MM.1S (cell line): Measurements from ENCODE around the gene LRPPRC.

Experiments used
- DNase-seq: peaks from one replicate; pipeline ENCODE4 v3.0.0-alpha.2; 2015
- H2AFZ ChIP-seq: fragments of 300-600 bp; sonication (generic); 2 replicates; pipeline ENCODE4 v1.6.0; 2016; ENCODE audit warnings: antibody characterized with exemption, low read length
- H3F3A ChIP-seq: fragments of 300-600 bp; sonication (generic); 2 replicates; pipeline ENCODE4 v1.6.1; 2016; ENCODE audit warnings: mild to moderate bottlenecking, antibody characterized with exemption, low read length, moderate library complexity, mixed read lengths; ENCODE audit not compliant: insufficient read depth
- H3K27ac ChIP-seq: fragments of 300-600 bp; sonication (generic); 2 replicates; pipeline ENCODE4 v1.5.1; 2016; ENCODE audit warnings: mild to moderate bottlenecking, low read length
- H3K27me3 ChIP-seq: fragments of 300-600 bp; sonication (generic); replicated peaks from 2 replicates; pipeline ENCODE4 v1.6.0; 2016; ENCODE audit warnings: low read length; ENCODE audit not compliant: insufficient read depth
- H3K36me3 ChIP-seq: fragments of 300-600 bp; sonication (generic); replicated peaks from 2 replicates; pipeline ENCODE4 v1.6.1; 2016; ENCODE audit warnings: mild to moderate bottlenecking, low read length, mixed read lengths; ENCODE audit not compliant: insufficient read depth
- H3K4me1 ChIP-seq: fragments of 300-600 bp; sonication (generic); 2 replicates; pipeline ENCODE4 v1.6.1; 2016; ENCODE audit warnings: low read length, mixed read lengths
- H3K4me2 ChIP-seq: fragments of 300-600 bp; sonication (generic); 2 replicates; pipeline ENCODE4 v1.6.0; 2016; ENCODE audit warnings: low read depth, low read length
- H3K4me3 ChIP-seq: fragments of 300-600 bp; sonication (generic); 2 replicates; pipeline ENCODE4 v1.5.1; 2016; ENCODE audit warnings: low read length, mixed read lengths
- H3K79me2 ChIP-seq: fragments of 300-600 bp; sonication (generic); 2 replicates; pipeline ENCODE4 v1.6.1; 2016; ENCODE audit warnings: mixed run types, low read length, mixed read lengths
- H3K9ac ChIP-seq: fragments of 300-600 bp; sonication (generic); 2 replicates; pipeline ENCODE4 v1.6.1; 2016; ENCODE audit warnings: low read length, mixed read lengths
- H3K9me2 ChIP-seq: fragments of 300-600 bp; sonication (generic); replicated peaks from 2 replicates; pipeline ENCODE4 v1.6.1; 2016; ENCODE audit warnings: mild to moderate bottlenecking, low read length, mixed read lengths; ENCODE audit not compliant: insufficient read depth
- H3K9me3 ChIP-seq: fragments of 300-600 bp; sonication (generic); replicated peaks from 2 replicates; pipeline ENCODE4 v1.6.1; 2016; ENCODE audit warnings: mild to moderate bottlenecking, low read length, mixed read lengths; ENCODE audit not compliant: insufficient read depth
- H4K20me1 ChIP-seq: fragments of 300-600 bp; sonication (generic); 2 replicates; pipeline ENCODE4 v1.6.1; 2016; ENCODE audit warnings: mild to moderate bottlenecking, low read length, moderate library complexity, mixed read lengths; ENCODE audit not compliant: insufficient read depth
- EZH2 ChIP-seq: fragments of 300-600 bp; sonication (generic); optimal IDR thresholded peaks from 2 replicates; pipeline ENCODE3; 2017; ENCODE audit warnings: low read depth, mild to moderate bottlenecking, antibody characterized with exemption, low read length, mixed read lengths
- EZH2phosphoT487 ChIP-seq: fragments of 300-600 bp; sonication (generic); IDR thresholded peaks from 2 replicates; pipeline ENCODE4 v1.6.1; 2018; ENCODE audit warnings: antibody characterized with exemption, low read length
- TF ChIP-seq, protein P1 (sequence below): fragments of 300-600 bp; sonication (generic); IDR thresholded peaks from 2 replicates; pipeline ENCODE4 v1.5.1; 2016; ENCODE audit warnings: antibody characterized with exemption, low read length, mixed read lengths

LRPPRC gene

DNA sequence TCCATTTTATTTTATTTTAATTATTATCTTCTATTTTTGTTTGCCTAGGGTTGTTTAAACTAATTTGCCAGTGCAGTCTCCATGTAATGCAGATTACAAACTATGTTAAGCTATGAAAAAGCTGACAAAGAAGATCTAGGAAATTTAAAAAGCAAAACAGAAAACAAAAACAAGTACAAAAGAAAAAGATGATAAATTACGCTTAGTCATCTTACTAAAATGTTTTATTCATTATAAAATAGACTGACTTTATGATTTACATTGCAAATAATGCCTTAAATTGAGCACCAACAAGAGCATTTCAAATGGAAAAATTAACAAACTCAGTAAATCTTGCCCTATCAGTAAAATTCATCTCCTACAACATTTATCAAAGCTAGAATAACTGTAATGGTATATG, 52.9 kb downstream of the LRPPRC start:
- no peaks in the 10 kb centered on the region for H3K9me3 ChIP-seq
- H3K27ac ChIP-seq: no peak overlapping the region
- peaks cover 13% of the 10 kb centered on the region; the same call in 1 of the 2 replicates for H3K79me2 ChIP-seq
- TF ChIP-seq EZH2phosphoT487 (no peak), EZH2 (no peak)
- TF ChIP-seq, protein P1, sequence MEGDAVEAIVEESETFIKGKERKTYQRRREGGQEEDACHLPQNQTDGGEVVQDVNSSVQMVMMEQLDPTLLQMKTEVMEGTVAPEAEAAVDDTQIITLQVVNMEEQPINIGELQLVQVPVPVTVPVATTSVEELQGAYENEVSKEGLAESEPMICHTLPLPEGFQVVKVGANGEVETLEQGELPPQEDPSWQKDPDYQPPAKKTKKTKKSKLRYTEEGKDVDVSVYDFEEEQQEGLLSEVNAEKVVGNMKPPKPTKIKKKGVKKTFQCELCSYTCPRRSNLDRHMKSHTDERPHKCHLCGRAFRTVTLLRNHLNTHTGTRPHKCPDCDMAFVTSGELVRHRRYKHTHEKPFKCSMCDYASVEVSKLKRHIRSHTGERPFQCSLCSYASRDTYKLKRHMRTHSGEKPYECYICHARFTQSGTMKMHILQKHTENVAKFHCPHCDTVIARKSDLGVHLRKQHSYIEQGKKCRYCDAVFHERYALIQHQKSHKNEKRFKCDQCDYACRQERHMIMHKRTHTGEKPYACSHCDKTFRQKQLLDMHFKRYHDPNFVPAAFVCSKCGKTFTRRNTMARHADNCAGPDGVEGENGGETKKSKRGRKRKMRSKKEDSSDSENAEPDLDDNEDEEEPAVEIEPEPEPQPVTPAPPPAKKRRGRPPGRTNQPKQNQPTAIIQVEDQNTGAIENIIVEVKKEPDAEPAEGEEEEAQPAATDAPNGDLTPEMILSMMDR: no peak
- H3F3A ChIP-seq: no peaks in the 10 kb centered on the region
- no peaks in the 10 kb centered on the region for H3K4me1 ChIP-seq
- H4K20me1 ChIP-seq: no peaks in the 10 kb centered on the region
- no peaks in the 10 kb centered on the region for H3K27me3 ChIP-seq
- no peak overlapping the region for H3K4me2 ChIP-seq
- no peak for DNase-seq
- H3K9me2 ChIP-seq: no peaks in the 10 kb centered on the region
- no peak overlapping the region for H3K9ac ChIP-seq
- H3K36me3 ChIP-seq: peaks cover 31% of the 10 kb centered on the region
- no peak overlapping the region for H2AFZ ChIP-seq
- no peak overlapping the region for H3K4me3 ChIP-seq

DNA sequence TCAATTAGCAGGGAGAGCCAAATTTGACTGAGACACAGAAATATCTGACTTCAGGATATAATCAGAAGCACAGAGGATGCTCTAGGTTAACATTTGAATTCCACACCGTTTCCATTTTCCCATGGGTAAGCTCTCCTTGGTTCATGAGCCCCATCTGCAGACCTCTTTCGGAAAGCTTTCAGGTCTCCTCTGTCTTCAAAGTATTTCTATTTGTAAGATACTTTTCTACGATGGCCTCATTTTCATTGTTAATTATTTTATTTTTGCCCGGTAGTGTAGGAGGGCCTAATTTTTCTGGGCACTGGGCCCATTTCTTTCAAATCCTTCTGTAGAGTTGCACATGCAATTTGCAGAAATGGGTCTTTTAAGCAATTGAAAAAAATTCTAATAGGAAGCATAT, 53.8 kb downstream of the LRPPRC start:
- DNase-seq: no peak
- Histone ChIP-seq H2AFZ (no peak overlapping the region), H3K9ac (no peak overlapping the region), H3K27ac (no peak overlapping the region), H3K4me3 (no peak overlapping the region), H3K27me3 (no peaks in the 10 kb centered on the region), H3K79me2 (peaks cover 19% of the 10 kb centered on the region), H4K20me1 (no peaks in the 10 kb centered on the region), H3K9me3 (no peaks in the 10 kb centered on the region), H3F3A (no peaks in the 10 kb centered on the region), H3K4me1 (no peaks in the 10 kb centered on the region), H3K4me2 (no peak overlapping the region), H3K36me3 (peaks cover 37% of the 10 kb centered on the region), H3K9me2 (no peaks in the 10 kb centered on the region)
- TF ChIP-seq, protein P1: no peak
- TF ChIP-seq EZH2phosphoT487 (no peak), EZH2 (no peak)

DNA sequence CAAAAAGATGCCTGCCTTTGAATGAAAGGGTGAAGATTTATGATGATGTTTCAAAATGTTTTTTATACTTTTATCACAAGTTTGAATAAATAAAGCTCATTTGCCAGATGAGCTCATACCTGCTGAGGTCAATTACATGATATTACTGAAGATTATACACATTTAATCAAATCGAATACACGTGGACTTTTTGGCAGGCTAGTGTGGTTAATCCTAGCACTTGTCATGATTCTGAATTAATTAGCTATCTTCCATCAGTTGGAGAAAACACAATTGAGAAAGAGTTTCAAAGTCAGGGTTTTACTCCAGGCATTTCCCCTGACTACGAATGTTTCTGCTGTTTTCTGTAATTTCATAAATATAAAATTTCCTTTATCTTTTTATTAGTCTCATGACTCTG, 54.4 kb downstream of the LRPPRC start:
- Histone ChIP-seq H3K79me2 (peaks cover 19% of the 10 kb centered on the region), H3K4me1 (no peaks in the 10 kb centered on the region), H3K4me3 (no peak overlapping the region), H3K9ac (no peak overlapping the region), H4K20me1 (no peaks in the 10 kb centered on the region), H3K27ac (no peak overlapping the region), H3K4me2 (no peak overlapping the region), H2AFZ (no peak overlapping the region), H3K9me2 (no peaks in the 10 kb centered on the region), H3F3A (no peaks in the 10 kb centered on the region), H3K9me3 (no peaks in the 10 kb centered on the region), H3K27me3 (no peaks in the 10 kb centered on the region), H3K36me3 (peaks cover 39% of the 10 kb centered on the region)
- no peak for DNase-seq
- TF ChIP-seq EZH2phosphoT487 (no peak), EZH2 (no peak)
- TF ChIP-seq, protein P1: no peak
